ENCODE measurements around the gene C2CD2.

Gene C2CD2

DNA sequence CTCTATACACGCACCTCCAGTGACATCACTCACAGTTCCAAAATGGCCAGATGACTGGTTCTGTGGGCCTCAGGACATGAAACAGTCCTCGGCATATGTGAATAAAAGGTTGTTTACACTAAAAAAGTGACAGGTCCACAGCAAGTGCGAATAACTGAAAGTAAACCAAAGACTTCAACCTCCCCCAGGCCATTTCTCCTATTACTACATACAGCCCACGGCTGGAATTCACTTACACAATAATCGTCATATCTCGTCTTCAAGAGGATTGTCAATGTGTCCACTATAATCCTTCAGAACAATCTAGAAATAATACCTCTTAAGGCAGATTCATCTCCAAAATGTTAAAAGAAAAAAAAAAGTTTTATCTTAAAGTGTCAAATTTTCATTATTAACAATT lies 72.8 kb downstream of the C2CD2 start:
- DNase-seq: no peak

DNA sequence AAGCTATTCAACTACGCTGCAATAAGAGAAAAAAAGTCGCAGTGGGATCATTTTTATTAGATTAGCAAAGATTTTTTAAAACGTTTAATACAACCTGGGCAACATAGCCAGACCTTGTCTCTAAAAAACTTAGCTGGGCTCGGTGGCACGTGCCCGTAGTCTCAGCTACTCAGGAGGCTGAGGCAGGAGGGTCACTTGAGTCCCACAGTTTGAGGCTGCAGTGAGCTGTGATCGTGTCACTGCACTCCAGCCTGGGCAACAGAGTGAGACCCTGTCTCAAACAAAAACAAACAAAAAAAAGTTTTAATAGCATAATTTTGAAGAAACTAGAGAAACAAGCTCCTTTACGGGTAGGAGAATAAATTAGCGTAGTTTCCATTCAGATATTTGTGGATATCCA lies 73.7 kb downstream of the C2CD2 start:
- DNase-seq: no peak

DNA sequence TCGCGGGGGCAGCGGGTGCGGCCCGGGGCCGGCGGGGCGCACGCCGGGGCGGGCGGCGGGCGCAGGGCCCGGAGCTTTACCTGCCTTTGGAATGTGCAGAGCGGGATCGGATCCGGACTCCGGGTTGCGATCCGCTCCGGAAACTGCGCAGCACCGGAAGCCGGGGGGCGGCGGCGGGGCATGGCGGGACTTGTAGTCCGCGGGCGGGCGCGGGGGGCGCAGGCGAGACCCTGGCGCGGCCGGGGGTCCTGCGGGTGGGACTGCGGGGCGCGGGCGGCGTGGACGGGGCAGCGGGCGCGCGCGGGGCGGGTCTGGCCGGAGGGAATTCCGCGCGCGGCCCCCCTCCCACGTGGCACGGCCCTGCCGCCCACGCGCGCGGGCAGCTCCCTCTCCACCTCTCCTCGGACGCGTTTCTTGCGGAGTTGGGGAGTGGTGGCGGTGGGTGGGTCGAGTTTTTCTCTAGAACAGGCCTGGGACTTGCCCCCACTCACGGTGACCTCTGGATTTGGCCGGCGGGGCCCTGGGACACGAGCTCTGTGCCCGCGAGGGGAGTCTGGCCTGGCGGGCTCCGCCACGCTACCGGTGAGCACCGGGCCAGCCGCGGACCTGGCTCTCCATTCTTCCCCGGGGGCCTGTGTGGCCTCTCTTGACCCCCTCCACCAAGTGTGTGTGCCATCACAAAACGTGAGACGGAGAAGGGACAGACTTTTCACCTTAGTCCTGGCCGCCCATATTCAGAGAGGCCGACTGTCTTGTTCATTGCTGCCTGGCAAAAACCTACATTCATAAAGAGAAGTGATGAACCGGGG lies 74.4 kb downstream of the C2CD2 start, which contains the start of gene PRDM15:
Gene PRDM15, minus strand, starts transcription at position 155 of the 809 bp plus-strand sequence. CDS start 18,981 bp downstream, outside the sequence.
- peak; percentile 75 for DNase-seq

DNA sequence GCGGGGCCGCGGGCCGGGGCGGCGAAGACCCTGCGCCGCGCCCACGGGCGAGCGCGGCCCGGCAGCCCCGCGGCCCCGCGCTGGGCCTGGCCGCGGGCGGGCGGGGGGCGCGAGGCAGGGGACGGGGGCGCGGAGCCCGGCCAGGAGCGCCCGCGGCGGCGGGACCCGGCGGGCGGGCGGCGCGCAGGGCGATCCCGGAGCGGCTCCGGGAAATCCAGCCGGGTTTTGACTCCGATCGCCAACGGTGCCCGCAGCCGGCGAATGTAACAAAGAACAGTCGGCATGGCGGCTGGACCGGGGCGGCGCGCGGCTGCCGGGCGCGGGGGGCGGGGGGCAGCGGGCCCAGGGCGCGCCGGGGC lies 75.0 kb downstream of the C2CD2 start:
- peak; percentile 75 for DNase-seq

DNA sequence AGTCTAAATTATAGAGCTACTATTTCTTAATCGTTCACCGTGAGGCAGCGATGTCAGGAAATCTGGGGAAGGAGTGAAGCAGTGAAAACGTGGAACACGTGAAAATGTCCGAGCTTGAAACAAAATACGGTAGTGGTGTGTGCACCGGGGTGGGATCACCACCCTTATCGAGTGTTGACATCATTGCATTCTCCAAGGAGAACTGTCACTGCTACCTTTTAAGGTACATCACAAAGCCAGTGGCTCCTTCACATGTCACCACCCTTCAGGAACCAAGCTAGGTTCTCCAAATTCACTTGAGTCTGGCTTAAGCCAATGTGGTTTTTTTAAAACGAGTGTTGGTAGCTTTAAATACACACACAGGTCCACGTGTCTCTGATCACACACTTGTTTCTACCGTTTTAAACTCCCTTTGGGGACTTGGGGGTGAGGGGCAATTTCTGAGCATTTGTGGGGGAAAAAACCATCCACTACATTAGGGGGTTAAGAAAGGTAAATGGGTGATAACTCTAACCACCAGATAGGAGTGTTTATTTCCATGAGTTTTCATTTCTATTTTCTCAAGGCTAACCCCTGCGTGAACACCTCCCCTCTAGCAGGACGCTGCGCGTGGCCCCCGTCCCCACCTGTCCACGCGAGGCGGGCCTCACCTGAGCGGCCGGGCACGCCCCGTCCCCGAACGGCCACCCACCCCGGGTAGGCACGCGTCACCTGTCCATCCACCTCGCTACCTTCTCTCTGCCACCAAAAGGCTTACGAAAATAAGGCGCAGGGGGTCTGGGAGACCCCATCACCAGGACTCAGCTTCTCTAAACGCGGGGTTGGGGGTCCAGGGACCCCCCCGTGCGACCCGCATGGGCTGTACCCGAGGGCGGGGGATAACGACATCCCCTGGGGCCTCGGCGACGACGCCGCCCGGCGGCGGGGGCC lies 75.7 kb downstream of the C2CD2 start:
- DNase-seq: peak; percentile 30

DNA sequence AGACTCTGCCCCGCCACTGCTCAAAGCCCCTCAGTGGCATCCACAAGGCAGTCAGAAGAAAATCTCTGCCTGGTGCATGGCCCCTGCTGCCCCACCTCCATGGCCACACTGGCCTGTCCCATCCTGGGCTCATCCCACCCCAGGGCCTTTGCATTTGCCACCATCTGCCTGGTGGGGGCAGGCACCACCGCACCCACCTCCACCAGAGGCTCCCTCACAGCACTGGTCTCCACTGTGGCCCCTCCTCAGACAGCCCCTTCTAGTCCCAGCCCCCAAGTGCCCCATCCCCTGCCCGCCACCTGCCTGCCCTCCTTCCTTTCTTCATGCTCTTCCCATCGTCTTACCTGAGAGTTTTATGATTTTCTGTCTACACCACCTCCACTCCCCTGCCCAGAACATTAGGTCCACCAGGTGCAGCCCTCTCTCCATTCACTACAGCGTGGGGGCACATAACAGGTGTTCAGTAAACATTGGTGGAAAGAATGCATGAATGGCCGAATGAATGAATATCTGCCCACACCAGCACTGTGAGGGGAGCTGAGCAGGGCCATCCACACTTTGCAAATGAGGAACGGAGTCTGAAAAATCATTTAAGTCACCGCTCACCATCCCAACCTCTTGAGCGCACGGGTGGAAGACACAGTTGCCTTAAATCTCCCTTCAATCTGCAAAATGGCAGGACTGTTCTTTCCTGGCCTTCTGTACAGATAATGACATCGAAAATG lies 76.7 kb downstream of the C2CD2 start:
- DNase-seq: no peak

DNA sequence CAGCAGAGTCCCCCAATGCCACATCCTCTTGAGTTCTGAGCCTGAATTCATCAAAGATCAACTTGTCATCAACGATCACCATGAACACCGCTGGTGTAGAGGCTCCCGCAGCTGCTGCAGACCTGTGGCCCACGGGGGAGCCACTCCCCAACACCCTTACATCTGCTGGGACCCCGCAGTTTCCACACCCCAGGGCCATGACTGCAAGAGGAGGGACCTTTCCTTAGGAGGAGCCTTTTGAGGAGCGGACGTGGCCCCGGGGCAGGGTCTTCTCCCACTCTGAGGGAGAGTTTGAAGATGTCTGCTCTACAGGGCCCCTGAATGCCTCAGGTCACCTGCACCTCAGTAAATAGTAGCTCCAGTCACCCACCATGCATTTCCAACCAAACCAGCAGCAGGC lies 77.4 kb downstream of the C2CD2 start:
- DNase-seq: no peak

DNA sequence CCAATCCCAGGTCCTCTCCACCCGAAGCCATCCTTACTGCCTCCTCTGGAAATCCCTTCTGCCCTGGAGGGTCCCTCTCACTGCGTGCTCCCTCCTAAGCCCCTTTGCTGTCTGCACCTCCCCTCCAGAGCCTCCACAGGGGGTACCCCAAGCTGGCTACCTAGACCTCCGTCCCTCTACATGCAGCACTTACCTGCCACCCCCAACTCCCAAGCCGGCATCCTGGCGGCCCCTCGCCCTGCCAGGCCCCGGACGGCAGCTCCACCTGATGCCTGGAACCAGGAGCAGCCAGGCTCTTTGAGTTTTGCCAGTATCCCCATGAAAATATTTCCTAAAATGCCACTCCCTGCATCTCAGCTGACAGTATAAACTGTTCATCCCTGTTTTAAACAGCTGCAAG lies 78.7 kb downstream of the C2CD2 start:
- no peak for DNase-seq

DNA sequence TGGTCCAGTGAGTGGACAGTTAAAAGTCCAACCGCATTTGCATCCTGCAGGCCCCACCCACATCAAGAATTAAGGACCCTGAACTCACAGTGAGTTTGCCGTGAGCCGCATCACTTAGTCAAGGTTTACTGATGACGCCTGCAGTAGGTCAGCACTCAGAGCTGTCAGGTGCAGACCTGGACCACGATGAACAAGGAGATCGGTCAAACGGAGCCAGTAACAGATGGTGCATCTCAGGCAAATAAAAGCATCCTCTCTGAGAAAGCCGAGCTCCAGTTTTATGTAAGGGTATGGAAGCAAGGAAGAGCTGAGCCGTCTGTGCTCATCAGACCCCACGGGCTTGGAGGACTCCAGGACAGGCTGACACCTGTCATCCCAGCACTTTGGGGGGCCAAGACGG lies 79.2 kb downstream of the C2CD2 start:
- no peak for DNase-seq

DNA sequence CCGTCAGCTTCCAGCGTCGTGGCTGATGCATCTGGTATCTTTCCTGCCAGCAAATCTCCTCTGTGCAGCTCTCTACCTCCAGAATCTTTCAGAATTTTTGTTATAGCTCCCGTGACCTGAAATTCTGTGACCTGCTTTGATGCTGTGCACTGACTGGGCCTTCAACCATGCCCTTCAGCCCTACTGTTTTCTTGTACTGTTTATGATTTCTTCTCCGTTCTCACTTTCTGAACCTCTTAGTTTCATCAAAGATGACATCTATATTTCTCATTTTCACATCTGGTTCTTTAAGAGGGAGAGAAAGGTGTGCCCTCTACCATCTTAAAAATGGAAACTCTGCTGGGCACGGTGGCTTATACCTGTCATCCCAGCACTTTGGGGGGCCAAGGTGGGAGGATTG lies 80.4 kb downstream of the C2CD2 start:
- no peak for DNase-seq

DNA sequence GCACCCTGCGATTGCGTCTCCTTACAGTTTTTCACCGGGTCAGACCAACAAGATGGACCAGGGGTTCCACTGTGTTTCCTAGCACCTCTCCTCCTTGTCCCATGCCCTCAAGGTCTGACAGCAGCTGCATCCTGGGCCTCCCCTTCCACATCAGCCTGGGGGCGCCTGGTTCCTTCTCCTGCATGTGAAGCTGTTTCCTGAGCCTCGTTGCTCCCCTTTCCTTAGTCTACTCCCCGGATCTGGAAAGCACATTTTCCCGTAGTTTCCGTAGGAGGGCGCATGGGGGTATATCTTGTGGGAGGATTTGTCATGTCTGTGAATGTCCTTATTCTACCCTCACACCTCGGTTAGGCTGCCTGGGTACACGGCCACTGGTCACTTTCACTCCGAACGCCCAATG lies 80.8 kb downstream of the C2CD2 start:
- DNase-seq: no peak

DNA sequence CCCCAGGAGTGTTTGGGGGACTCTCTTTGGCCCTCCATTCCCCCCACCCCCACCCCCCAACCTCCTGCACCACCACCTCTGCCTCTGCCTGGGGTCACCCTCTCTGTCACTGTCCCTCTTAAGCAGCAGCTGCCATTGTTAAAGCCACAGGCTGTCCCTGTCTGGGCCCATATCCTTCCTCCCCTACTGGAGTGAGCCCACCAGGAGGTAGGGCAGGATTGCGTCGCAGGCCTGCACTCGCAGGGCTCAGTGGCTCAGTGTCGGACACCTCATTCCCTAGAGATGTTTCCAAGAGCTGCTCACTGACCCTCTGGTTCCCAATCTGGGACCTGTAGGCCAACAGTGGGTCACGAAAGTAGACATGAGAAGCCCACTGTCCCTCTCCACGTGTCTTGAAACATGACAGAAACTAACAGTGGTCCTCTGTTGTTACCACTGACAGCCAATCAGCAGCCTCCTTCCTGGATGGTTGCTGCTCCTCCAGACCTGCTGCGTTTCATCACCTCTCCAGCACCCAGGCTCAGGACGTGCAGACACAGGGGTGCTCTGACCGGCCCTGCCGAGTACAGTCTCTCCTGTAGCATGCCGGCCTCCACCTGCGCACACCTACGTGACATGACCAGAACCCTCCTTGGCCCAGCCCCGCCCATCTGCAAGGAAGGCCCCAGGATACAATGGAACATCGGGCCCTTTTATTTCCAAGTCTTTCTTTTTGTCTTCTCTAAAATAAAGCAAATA lies 82.4 kb downstream of the C2CD2 start:
- DNase-seq: no peak

DNA sequence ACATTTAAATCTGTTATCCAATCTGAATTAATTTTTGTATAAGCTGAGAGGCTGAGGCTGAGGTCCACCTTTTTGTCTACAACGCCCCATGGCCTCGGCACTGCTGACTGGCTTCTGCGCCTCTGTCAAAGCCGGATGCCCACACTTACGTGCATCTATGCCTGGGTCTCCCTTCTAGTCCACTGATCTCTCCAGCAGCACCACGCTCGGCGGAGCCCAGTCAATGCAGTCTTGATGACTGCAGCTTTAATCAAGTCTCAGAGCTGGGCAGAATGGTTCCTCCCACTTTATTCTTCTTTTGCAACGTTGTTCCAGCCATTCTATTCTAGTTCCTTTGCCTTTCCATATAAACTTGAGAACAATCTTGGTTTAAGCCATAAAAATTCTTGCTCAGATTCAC lies 84.0 kb downstream of the C2CD2 start:
- no peak for DNase-seq

DNA sequence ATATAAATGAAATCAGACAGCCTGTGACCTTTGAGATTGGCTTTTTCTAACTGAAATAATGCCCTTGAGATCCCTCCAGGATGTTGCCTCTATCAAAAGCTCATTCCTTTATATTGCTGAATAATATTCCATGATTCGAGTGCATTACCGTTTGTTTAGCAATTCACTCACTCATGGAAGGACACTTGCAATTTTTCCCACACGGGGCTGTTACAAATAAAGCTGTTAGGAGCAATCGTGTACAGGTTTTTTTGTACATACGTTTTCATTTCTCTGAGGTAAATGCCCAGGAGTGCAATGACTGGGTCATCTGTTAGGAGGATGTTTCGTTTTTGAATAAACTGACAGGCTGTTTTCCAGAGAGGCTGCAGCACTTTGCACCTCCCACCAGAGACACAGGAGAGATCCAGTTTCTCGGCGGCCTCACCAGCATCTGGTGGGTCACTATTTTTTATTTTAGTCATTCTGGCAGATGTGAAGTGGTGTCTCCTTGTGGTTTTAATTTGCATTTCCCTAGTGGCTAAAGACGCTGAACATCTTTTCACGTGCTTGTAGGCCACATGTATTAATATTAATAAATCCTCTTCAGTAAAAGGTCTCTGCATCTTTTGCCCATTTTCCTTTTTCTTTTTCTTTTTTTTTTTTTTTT lies 85.6 kb downstream of the C2CD2 start:
- no peak for DNase-seq

DNA sequence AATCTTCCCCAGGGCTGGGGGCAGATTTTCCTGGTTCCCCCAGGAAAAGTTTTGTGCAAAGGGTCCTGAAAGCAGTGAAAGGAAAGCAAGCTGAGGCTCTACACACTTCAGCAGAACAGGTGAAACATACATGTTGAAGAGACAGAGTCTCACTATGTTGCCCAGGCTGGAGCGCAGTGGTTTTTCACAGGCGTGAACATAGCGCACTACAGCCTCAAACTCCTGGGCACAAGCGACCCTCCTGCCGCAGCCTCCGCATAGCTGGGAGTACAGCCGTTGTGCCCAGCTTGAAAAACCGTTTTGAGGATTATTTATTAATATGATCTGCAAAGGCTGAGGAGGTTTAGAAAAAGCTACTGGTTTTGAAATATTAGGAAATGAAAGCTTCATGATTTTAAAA lies 86.5 kb downstream of the C2CD2 start:
- no peak for DNase-seq

DNA sequence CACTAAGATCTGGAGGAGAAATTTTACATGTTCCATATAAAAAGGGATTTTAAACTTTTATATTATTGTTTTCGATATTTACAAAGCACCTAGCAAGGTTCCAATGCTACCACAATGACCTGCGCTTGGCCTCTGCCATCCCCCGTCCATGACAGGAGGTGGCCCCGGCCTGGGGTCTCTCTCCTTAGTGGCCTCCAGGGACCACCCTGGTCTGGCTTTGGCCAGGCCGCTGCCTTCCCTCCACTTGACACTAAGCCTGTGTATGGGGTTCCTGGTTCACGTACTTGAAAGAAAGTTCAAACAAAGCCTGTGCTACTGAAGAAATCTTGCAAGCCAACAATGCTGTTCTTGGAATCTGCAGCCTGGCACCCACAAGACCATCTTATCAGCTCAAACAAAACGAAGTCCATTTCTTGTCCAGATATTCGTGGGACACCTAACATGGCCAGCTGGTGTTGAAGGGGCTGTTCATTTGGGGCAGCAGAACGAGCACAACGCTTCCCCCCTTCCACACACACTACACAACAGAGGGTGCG lies 87.5 kb downstream of the C2CD2 start:
- no peak for DNase-seq

DNA sequence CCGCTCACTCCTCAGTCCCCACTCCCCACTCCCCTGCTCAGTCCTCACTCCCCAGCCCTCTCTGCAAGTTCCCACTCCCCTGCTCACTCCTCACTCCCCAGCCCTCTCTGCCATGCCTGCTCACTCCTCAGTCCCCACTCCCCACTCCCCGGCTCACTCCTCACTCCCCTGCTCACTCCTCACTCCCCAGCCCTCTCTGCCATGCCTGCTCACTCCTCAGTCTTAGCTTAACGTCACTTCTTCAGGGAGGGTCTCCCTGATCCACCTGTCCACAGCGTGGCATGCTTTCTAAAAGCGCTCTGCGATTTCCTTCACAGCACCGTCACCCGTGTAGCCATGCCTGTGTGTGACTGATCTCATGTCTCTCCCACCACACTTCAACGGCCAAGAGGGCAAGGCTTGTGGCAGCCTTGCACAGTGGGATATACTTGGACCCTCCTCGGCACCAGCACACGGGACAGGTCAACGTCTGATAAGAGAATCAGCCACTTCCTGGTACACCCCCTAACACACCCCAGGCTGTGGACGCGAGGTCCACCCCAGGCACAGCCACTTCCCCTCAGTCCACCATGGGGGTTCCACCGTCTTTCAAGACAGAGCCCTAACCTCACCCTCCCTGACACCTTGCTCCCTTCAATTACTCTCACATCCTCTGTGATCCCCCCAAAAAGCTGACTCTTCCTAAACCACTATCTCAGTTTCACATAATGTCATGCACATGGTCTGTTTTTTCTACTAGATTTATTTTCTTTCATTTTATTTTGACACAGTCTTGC lies 88.6 kb downstream of the C2CD2 start:
- no peak for DNase-seq

DNA sequence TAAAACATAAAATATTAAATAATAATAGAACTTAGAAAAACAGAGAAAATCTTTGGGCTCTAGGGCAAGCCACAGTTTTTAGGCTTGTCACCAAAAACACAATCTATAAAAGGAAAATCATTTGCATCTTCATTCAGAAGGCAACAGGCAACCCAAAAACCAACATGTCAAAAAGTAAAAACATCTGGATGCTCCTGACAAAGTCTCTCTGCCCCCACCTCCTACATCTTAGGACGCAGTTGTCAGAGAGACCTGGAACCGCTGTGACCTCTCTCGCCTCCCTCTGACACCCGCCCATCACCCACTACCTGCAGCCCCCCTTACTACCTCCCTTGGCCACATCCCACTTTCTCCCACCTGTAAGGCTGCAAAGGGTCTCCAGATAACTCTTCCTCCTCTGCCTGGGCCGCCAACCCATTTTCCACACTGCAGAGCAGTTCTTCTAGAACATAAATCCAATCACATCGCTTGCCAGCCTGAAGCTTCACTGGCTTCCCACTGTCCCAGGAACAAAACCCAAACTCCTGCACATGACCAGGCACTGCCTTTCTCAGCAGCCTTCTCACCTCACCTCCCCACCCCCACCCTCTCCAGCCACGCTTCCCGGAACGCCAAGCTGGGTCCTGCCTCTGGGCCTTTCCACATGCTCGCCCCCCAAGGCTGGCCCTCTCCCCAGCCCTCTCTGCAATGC lies 89.4 kb downstream of the C2CD2 start:
- DNase-seq: no peak

DNA sequence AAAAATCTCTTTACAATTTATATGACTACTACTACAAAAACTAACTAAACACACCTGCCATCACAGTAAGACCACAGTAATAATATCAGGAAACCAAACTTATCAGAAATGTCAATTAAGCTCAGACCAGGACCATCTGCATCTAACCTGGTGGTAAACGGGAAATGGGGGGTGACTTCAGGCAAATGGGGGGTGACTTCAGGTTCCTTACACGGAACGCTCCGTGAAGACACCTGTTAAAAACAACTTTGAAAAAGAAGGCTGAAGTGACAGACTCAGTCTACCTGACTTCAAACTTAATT lies 90.4 kb downstream of the C2CD2 start:
- DNase-seq: no peak

DNA sequence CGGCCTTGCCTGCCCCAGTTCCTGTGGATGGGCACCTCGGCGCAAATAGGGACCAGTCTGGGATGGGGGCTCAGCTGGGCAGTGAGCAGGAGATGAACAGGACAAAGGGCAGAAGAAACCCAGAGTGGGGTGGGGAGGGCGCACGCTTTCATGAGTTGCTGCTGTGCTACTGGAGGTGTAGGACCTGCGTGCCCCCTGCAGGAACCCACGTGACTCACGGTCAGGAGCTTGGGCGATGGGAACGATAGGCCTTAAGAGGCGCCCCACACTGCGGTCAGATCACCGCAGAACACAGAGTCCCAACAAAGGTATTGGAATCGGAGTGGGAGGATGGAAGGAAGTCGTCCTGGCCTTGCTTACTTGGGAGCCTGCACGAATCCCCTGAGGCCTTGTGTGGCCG lies 91.8 kb downstream of the C2CD2 start:
- DNase-seq: no peak

DNA sequence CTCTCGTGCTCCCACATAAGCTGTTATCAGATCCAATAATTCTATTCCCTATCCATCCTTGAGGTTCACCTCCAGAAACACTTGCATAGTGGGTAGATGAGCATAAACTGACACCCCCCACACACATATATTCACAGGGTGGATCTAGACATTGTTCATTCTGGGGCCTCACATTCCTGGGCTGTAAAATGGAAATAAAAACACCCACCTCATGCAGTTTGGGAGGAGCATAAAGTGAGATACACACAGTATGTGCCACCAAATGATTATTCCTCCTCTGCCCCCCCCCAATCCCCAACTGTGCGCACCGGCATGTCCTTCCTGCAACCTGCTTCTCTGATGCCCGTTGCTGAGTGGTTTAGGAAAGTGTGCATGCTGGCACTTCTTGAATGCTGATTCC lies 92.6 kb downstream of the C2CD2 start:
- no peak for DNase-seq

All from NCI-H2227 treated with DMSO at 0.1 percent for 48 hours (cell line).